K562 (cell line): ENCODE measurements around the gene DLX3. TPM values are rescaled to one million over a fixed set of nuclear protein-coding genes. Genes with fewer than 3 reads are reported as not detected.

Experiments
- ASH1L ChIP-seq: fragments of 450-650 bp; IDR thresholded peaks from 2 replicates; pipeline ENCODE4 v1.6.1; 2018; ENCODE audit warnings: borderline replicate concordance, mild to moderate bottlenecking, low read depth; ENCODE audit not compliant: partially characterized antibody
- CHCHD3 ChIP-seq: fragments of 250-450 bp; sonication (Bioruptor Pico); IDR thresholded peaks from 2 replicates; pipeline ENCODE4 v2.1.2; 2022; ENCODE audit warnings: mild to moderate bottlenecking
- JUN ChIP-seq, 2 experiments: sonication (generic) in 1 of 2; formaldehyde crosslinking in 1 of 2; IDR thresholded peaks; 2 replicates each; pipeline versions ENCODE4 v1.6.1 to v1.8.0; 2012 to 2022; ENCODE audit warnings: borderline replicate concordance in 2 of 2, mild to moderate bottlenecking in 2 of 2, improper control_type of control experiment in 1 of 2, low read depth in 1 of 2, low read length in 1 of 2, missing genetic modification reagents in 1 of 2
- MITF ChIP-seq: IDR thresholded peaks from 2 replicates; pipeline ENCODE4 v1.6.1; 2014; ENCODE audit warnings: antibody characterized with exemption
- RBM39 ChIP-seq: fragments of 200-400 bp; formaldehyde crosslinking; optimal IDR thresholded peaks from 2 replicates; pipeline ENCODE3; 2018; ENCODE audit warnings: low read depth, low read length
- SNRNP70 ChIP-seq: fragments of 200-400 bp; formaldehyde crosslinking; optimal IDR thresholded peaks from 2 replicates; pipeline ENCODE3; 2017; ENCODE audit warnings: low read depth, low read length
- TARDBP ChIP-seq: fragments of 450-650 bp; IDR thresholded peaks from 2 replicates; pipeline ENCODE4 v1.6.1; 2016
- U2AF2 ChIP-seq: fragments of 200-400 bp; formaldehyde crosslinking; optimal IDR thresholded peaks from 2 replicates; pipeline ENCODE3; 2017; ENCODE audit warnings: low read depth, mild to moderate bottlenecking, low read length
- ZBTB33 ChIP-seq: sonication (generic); formaldehyde crosslinking; IDR thresholded peaks from 2 replicates; pipeline ENCODE4 v1.8.1; 2023; ENCODE audit warnings: mild to moderate bottlenecking, missing genetic modification reagents
- polyA plus RNA-seq, 8 experiments: library from polyadenylated mRNA; depleted of rRNA in 4 of 8; stranded (reverse) in 5 of 8; unstranded in 3 of 8; fragments of >200 nt; fragmentation: Nextera tagmentation in 2 of 8; fragmentation: Illumina TruSeq in 1 of 8; extraction: Ambion mirVana in 2 of 8; extraction: Trizol in 1 of 8; gene quantifications; 2 replicates each; pipeline versions ENCODE4 v1.2.1 to v1.2.3, GENCODE V29; 2011 to 2014; ENCODE audit warnings: inconsistent platforms in 1 of 8, missing spikeins in 1 of 8
- total RNA-seq, 7 experiments: library from RNA; depleted of rRNA in 6 of 7; stranded (reverse); fragments of >200 nt in 6 of 7; fragmentation: Illumina TruSeq in 2 of 7; extraction: Trizol in 2 of 7; gene quantifications; 2 replicates each; pipeline versions ENCODE4 v1.2.1 to v1.2.3, GENCODE V29; 2011 to 2021; ENCODE audit warnings: low replicate concordance in 1 of 7

The DLX3 gene
- total and polyA plus RNA-seq, 9 of the 15 experiments (the other 6 are each of a cell fraction or from before 2014, with no cell fraction given): not detected

- TF ChIP-seq SNRNP70 (no peak), RBM39 (no peak), CHCHD3 (no peak), ZBTB33 (CRISPR knock-in tag) (no peak), TARDBP (no peak), MITF (no peak), ASH1L (no peak), U2AF2 (no peak), JUN (IDR thresholded peaks at IDR 0.05; ENCODE audit: borderline replicate concordance, low read depth, low read length) (no peak), JUN (CRISPR knock-in tag; IDR thresholded peaks at IDR 0.05; ENCODE audit: borderline replicate concordance) (no peak)
Measured at GRCh38 chr17:49987290-49987585, 7.8 kb downstream of the DLX3 start (continued).
